Thyroid gland (tissue), 4 donors: ENCODE data around the gene MRPL23. TPM values are rescaled to one million over a fixed set of nuclear protein-coding genes. Genes with fewer than 3 reads are reported as not detected.

Experiments used
- DNase-seq, 2 donors: peaks; one replicate each; pipeline ENCODE4 v3.0.0-alpha.2; 2019
- H3K27ac ChIP-seq, 3 donors: fragments of 200-600 bp; sonication (generic); 1 replicate in 2 of 3; 2 replicates in 1 of 3; pipeline ENCODE4 v1.5.1; 2016 to 2019; ENCODE audit warnings: mild to moderate bottlenecking in 1 of 3, moderate library complexity in 1 of 3
- H3K27me3 ChIP-seq: fragments of 200-600 bp; sonication (generic); one replicate; pipeline ENCODE4 v1.5.1; 2019
- H3K36me3 ChIP-seq, 2 donors: fragments of 200-600 bp; sonication (generic); one replicate each; pipeline ENCODE4 v1.5.1; 2016 to 2019
- H3K4me1 ChIP-seq, 2 donors: fragments of 200-600 bp; sonication (generic); one replicate each; pipeline ENCODE4 v1.5.1; 2017 to 2019
- H3K4me3 ChIP-seq, 3 donors: fragments of 200-600 bp; sonication (generic); replicated peaks in 1 of 3; 1 replicate in 2 of 3; 2 replicates in 1 of 3; pipeline ENCODE4 v1.5.1; 2016; ENCODE audit warnings: mild to moderate bottlenecking in 1 of 3
- H3K9me3 ChIP-seq: fragments of 200-600 bp; sonication (generic); one replicate; pipeline ENCODE4 v1.5.1; 2017
- CTCF ChIP-seq, 6 experiments: fragments of 200-600 bp in 3 of 6; fragments of 450-650 bp in 3 of 6; sonication (generic) in 3 of 6; IDR thresholded peaks; one replicate each; pipeline ENCODE4 v1.5.1; 2016 to 2019; ENCODE audit warnings: antibody characterized with exemption in 6 of 6, mild to moderate bottlenecking in 2 of 6, inconsistent platforms in 1 of 6, moderate library complexity in 1 of 6
- POLR2A ChIP-seq, 2 donors: fragments of 450-650 bp; IDR thresholded peaks; one replicate each; pipeline ENCODE4 v1.6.1; 2017; ENCODE audit warnings: antibody characterized with exemption in 2 of 2, mild to moderate bottlenecking in 2 of 2, moderate library complexity in 1 of 2
- WGBS, 2 donors: methylation state at CpG; one replicate each; pipeline ENCODE4 v1.1.5; 2017; 5-methylcytosine and 5-hydroxymethylcytosine counted together
- intact Hi-C: fragments of 100-400 bp; cut with DNase I; formaldehyde crosslinking; loops from one replicate; pipeline ENCODE4 v1.15.1; 2023
- total RNA-seq, 4 donors: library from RNA; depleted of rRNA; stranded (reverse); fragments of >200 nt; gene quantifications; one replicate each; pipeline ENCODE4 v1.2.3, GENCODE V29; 2016

Gene MRPL23
- 100 to 1,000 TPM in 3 of 4 donors, 10 to 100 TPM in 1; 86.9 to 241 (median 159) TPM for total RNA-seq

GRCh38 chr11:1946812-1947484, at the start of gene MRPL23:
Gene MRPL23, plus strand, starts transcription at chr11:1947332. Its CDS starts 31 bp downstream, at chr11:1947363.
- no CpG with 5 or more reads among the region's 85 CpGs for WGBS, 2 donors
- Histone ChIP-seq H3K27me3 (no peaks in the 10 kb centered on the region), H3K4me1 (no peaks in the 10 kb centered on the region), H3K4me3 (no peak within 1 kb of the TSS), H3K9me3 (no peaks in the 10 kb centered on the region), H3K27ac (no peak within 1 kb of the TSS), H3K36me3 (no peaks in the 10 kb centered on the region)
- intact Hi-C loops: no loop called here
- TF ChIP-seq POLR2A (IDR thresholded peaks at IDR 0.05) (no peak), CTCF (IDR thresholded peaks at IDR 0.05) (no peak)
- DNase-seq: no peak

- no peaks in the 10 kb centered on the region for H3K4me1 ChIP-seq
- no peaks in the 10 kb centered on the region for H3K36me3 ChIP-seq
- WGBS, 2 donors: 88 to 94% methylated on average over 4 of the region's 4 CpGs
- no peak overlapping the region for H3K4me3 ChIP-seq
- H3K9me3 ChIP-seq: no peaks in the 10 kb centered on the region
- DNase-seq: no peak
- H3K27me3 ChIP-seq: no peaks in the 10 kb centered on the region
- TF ChIP-seq POLR2A (IDR thresholded peaks at IDR 0.05) (no peak), CTCF (IDR thresholded peaks at IDR 0.05) (no peak)
- intact Hi-C loops: no loop called here
- no peak overlapping the region for H3K27ac ChIP-seq
Observed at GRCh38 chr11:1899090-1899489, 48.0 kb upstream of the MRPL23 start.

GRCh38 chr11:1899686-1900085, 47.4 kb upstream of the MRPL23 start:
- no peaks in the 10 kb centered on the region for H3K27me3 ChIP-seq
- H3K36me3 ChIP-seq: no peaks in the 10 kb centered on the region
- intact Hi-C loops: no loop called here
- no peak for DNase-seq
- no peak overlapping the region for H3K27ac ChIP-seq
- no peaks in the 10 kb centered on the region for H3K9me3 ChIP-seq
- TF ChIP-seq POLR2A (IDR thresholded peaks at IDR 0.05) (no peak), CTCF (IDR thresholded peaks at IDR 0.05) (no peak)
- no peak overlapping the region for H3K4me3 ChIP-seq
- no peaks in the 10 kb centered on the region for H3K4me1 ChIP-seq
- 85 to 86% methylated on average over 5 of the region's 5 CpGs for WGBS, 2 donors

- H3K27ac ChIP-seq: no peak overlapping the region
Observed at GRCh38 chr11:1906181-1906580, 41.0 kb upstream of the MRPL23 start.

More at GRCh38 chr11:1906181-1906580, 41.0 kb upstream of the MRPL23 start:
- no peak for DNase-seq
- TF ChIP-seq CTCF (IDR thresholded peaks at IDR 0.05) (no peak), POLR2A (IDR thresholded peaks at IDR 0.05) (no peak)
- intact Hi-C loops: no loop called here
- no peaks in the 10 kb centered on the region for H3K27me3 ChIP-seq
- no peak overlapping the region for H3K4me3 ChIP-seq
- no peaks in the 10 kb centered on the region for H3K4me1 ChIP-seq
- H3K36me3 ChIP-seq: no peaks in the 10 kb centered on the region
- no peaks in the 10 kb centered on the region for H3K9me3 ChIP-seq
- 35 to 40% methylated on average over 5 of the region's 5 CpGs for WGBS, 2 donors
